ENCODE results near the gene CACNA1D.

DNA sequence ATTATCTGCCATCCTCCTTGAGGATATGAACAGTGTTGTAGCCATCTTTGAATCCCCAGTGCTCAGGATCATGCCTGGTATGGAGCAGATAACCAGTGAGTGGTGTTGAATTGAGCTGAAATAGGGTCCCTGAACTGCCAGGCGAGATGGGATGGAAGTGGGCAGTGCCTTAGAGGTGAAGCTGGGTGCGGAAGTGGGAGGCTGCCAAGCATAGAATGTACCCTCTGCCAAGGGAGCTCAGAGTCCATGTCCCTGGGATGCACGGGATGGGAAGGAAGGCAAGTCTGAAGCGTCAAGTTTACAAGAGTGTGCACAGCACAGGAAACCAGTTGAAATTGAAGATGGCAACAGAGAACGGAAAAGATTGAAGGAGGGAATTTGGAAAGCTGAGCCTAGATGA lies 147.0 kb downstream of the CACNA1D start:
- TF ChIP-seq GATA3 (IDR thresholded peaks at IDR 0.05; ENCODE audit: low read depth, low read length) (no peak), GATA2 (IDR thresholded peaks at IDR 0.05; ENCODE audit: low read depth, low read length) (no peak)

All from SH-SY5Y (cell line).